ENCODE data around the gene NT5C. TPM values are rescaled to one million over a fixed set of nuclear protein-coding genes. Genes with fewer than 3 reads are reported as not detected.

NT5C gene
- total RNA-seq, 4 donors from 2014 or later, result 81.7 to 97.5 (median 88.4) TPM

DNA sequence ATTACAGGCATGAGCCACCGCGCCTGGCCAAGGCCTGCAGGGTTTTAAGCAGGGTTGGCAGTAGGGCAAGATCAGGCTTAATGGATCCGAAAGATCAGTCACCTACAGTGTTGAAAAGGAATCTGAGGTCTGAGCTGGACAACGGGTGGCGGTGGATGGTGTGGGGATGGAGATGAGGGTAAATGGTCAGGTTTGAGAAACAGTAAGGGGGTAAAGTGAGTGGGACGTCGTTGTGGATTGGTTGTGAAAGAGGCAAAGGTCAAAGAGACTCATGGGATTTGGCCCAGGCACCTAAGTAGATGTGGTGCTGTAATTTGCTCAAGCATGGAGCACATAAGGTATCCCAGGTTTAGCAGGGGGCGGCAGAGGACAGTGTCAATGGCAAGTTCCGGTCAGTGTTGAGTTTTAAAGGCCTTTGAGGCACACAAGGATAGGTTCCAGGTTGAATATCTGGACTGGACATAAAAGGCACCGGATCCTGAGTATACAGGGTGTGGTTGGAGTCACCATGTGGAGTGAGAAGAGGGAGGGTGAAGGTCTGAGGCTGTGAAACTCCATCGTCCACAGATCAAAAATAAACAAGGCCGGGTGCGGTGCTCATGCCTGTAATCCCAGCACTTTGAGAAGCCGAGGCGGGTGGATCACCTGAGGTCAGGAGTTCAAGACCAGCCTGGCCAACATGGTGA lies 44.9 kb downstream of the NT5C start:
- no peak for TF ChIP-seq POLR2A (IDR thresholded peaks at IDR 0.05)
- TF ChIP-seq, protein P1, sequence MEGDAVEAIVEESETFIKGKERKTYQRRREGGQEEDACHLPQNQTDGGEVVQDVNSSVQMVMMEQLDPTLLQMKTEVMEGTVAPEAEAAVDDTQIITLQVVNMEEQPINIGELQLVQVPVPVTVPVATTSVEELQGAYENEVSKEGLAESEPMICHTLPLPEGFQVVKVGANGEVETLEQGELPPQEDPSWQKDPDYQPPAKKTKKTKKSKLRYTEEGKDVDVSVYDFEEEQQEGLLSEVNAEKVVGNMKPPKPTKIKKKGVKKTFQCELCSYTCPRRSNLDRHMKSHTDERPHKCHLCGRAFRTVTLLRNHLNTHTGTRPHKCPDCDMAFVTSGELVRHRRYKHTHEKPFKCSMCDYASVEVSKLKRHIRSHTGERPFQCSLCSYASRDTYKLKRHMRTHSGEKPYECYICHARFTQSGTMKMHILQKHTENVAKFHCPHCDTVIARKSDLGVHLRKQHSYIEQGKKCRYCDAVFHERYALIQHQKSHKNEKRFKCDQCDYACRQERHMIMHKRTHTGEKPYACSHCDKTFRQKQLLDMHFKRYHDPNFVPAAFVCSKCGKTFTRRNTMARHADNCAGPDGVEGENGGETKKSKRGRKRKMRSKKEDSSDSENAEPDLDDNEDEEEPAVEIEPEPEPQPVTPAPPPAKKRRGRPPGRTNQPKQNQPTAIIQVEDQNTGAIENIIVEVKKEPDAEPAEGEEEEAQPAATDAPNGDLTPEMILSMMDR (IDR thresholded peaks at IDR 0.05), result no peak
- H3K36me3 ChIP-seq, result no peaks in the 10 kb centered on the region
- DNase-seq, result no peak
- H3K27me3 ChIP-seq, result no peaks in the 10 kb centered on the region
- peak overlapping the region in 1 of 4 donors; percentile 71 for H3K4me3 ChIP-seq
- H3K27ac ChIP-seq, result peak overlapping the region; percentile 92 to 94 (median 92)
- no peaks in the 10 kb centered on the region for H3K9me3 ChIP-seq
- H3K4me1 ChIP-seq, result peaks cover 37 to 74% (median 42%) of the 10 kb centered on the region in 3 donors
- intact Hi-C loops (cut with DNase I), result no loop called here
- 62 to 73% methylated on average over 14 to 15 of the region's 15 CpGs for WGBS, 2 donors

DNA sequence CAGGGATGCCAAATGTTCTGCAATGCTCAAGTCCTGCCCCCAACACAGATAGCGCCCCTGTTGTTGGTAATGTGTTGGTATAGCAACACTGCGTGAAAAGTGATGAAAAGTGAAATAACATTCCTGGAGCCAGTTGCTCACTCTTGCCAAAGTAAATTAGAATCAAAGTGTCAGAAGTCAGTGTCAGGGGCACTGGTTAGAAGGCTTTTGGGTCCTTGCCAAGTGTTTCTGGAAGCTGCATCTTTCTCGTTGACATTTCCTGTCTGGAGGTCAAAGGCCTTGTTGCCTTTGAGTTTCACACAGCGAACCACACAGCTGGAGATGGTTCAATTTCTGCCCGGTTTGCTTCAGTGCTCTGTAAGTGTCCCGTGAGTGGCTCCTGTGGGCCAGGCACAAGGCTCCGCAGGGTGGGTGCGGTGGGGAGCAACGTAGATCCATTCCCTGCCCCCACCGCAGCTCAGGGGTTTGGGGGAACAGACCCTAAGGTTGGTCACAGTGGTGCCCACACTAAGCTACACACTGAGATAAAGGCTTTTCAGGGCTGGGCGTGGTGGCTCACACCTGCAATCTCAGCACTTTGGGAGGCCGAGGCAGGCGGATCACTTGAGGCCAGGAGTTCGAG lies 47.4 kb downstream of the NT5C start:
- Histone ChIP-seq H3K36me3 (no peaks in the 10 kb centered on the region), H3K4me1 (peaks cover 23 to 60% (median 24%) of the 10 kb centered on the region in 3 donors), H3K27me3 (no peaks in the 10 kb centered on the region), H3K9me3 (no peaks in the 10 kb centered on the region), H3K4me3 (no peak overlapping the region), H3K27ac (no peak overlapping the region)
- DNase-seq, result no peak
- intact Hi-C loops (cut with DNase I), result no loop called here
- 46 to 61% methylated on average over 7 to 8 of the region's 14 CpGs for WGBS, 2 donors
- TF ChIP-seq POLR2A (IDR thresholded peaks at IDR 0.05), result no peak
- TF ChIP-seq, protein P1 (IDR thresholded peaks at IDR 0.05), result no peak

DNA sequence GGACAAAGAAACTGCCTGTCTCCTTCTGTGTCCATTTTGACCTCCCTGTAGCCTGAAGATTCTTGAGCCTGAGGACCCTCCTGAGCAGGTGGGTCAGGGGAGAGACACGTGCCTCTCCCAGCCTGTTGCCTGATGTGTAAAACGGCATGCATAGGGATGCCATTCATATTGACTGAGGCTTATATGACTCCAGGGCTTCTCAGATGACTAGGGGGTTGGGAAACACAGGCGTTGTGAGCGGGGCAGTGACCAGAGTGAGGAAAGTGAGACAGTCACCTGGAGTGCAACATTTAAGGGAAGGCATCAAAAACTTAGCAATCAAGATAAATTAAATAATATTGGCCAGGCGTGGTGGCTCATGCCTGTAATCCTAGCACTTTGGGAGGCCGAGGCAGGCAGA lies 48.9 kb downstream of the NT5C start:
- no peaks in the 10 kb centered on the region for H3K36me3 ChIP-seq
- no peak for DNase-seq
- no peaks in the 10 kb centered on the region for H3K9me3 ChIP-seq
- H3K27ac ChIP-seq, result no peak overlapping the region
- no peak overlapping the region for H3K4me3 ChIP-seq
- TF ChIP-seq, protein P1 (IDR thresholded peaks at IDR 0.05), result no peak
- TF ChIP-seq POLR2A (IDR thresholded peaks at IDR 0.05), result no peak
- intact Hi-C loops (cut with DNase I), result no loop called here
- 74 to 88% methylated on average over 5 to 6 of the region's 6 CpGs for WGBS, 2 donors
- H3K27me3 ChIP-seq, result no peaks in the 10 kb centered on the region
- peaks cover 18 to 60% (median 29%) of the 10 kb centered on the region in 3 donors for H3K4me1 ChIP-seq

DNA sequence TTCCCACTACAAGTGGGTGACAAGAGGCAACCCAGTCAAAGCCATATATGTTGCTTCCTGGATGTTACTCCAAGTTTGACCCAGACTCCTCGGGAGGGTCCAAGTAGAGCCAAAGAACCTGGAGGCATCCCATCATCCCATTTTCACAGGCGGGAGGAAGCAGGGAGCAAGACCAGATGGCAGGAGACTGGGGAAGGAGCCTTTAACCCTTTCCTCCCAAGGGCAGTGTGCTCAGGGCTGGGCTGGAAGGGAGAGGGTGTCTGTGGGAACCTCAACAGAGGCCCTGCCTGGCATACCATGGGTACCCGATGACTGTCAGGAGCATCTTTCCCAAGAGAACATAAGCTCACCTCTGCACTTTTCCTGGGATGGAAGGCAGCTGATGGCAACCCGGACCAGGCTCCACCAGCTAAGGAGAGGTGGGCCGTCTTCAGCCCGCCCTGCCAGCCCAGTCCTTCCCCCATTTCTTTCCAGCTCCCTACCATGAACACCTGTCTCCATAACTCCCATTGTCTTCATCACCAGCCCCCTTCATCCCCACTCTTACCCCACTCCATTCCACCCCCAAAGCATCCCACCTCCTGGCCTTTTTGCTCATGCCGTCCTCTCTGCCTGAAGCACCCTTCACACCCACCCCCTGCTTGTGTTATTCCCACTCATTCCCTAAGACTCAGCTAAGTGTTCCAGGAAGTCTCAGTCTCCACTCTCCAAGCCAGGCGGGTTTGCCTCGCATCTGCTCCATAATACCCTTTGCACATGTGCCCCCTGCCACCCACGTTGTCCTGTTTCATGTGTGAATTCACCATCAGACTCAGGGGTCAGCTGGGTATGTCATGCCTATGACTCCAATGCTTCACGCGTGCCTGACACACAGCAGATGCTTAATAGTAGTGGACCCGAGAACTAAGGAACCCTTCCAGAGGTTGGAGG lies 49.7 kb downstream of the NT5C start:
- TF ChIP-seq POLR2A (IDR thresholded peaks at IDR 0.05), result no peak
- TF ChIP-seq, protein P1 (IDR thresholded peaks at IDR 0.05), result no peak
- Histone ChIP-seq H3K27ac (no peak overlapping the region), H3K4me3 (no peak overlapping the region), H3K27me3 (no peaks in the 10 kb centered on the region), H3K9me3 (no peaks in the 10 kb centered on the region), H3K4me1 (peaks cover 17 to 60% (median 31%) of the 10 kb centered on the region in 3 donors), H3K36me3 (no peaks in the 10 kb centered on the region)
- DNase-seq, result no peak
- 85 to 87% methylated on average over 11 of the region's 13 CpGs for WGBS, 2 donors
- intact Hi-C loops (cut with DNase I), result no loop called here

Small RNAs within 50 kb of the gene (small RNA-seq; reads per million reads assigned to genes)
- 0 reads per million in 4 donors for gene RF00019

Other genes with a start within 250 kb of the NT5C start
- gene FADS6, start 238.1 kb downstream of the NT5C start, total RNA-seq, result 1 to 10 TPM in 2 of 4 donors, under 1 TPM in 2; 0.19 to 6.0 (median 1.9) TPM
- gene USH1G, start 208.5 kb downstream of the NT5C start, total RNA-seq, result 10 to 100 TPM in 1 of 4 donors, 1 to 10 TPM in 3; 2.9 to 12.1 (median 6.7) TPM
- 1 to 10 TPM in 1 of 4 donors, under 1 TPM in 2, not detected in 1; 0.38 to 1.4 (median 0.41) TPM for gene OTOP2, start 207.5 kb downstream of the NT5C start, total RNA-seq
- gene OTOP3, start 195.8 kb downstream of the NT5C start, total RNA-seq, result 10 to 100 TPM in 3 of 4 donors, 1 to 10 TPM in 1; 7.1 to 33.9 (median 24.0) TPM
- gene HID1, start 159.0 kb downstream of the NT5C start, total RNA-seq, result 1 to 10 TPM; 1.7 to 6.3 (median 2.6) TPM
- gene CDR2L, start 144.1 kb downstream of the NT5C start, total RNA-seq, result 1 to 10 TPM; 5.3 to 7.9 (median 6.7) TPM
- gene MRPL58, start 119.1 kb downstream of the NT5C start, total RNA-seq, result 100 to 1,000 TPM in 1 of 4 donors, 10 to 100 TPM in 3; 44.4 to 110 (median 61.6) TPM
- 100 to 1,000 TPM; 252 to 300 (median 277) TPM for gene ATP5PD, start 84.8 kb downstream of the NT5C start, total RNA-seq
- 10 to 100 TPM; 11.5 to 17.6 (median 14.2) TPM for gene KCTD2, start 84.5 kb downstream of the NT5C start, total RNA-seq
- gene SLC16A5, start 43.8 kb downstream of the NT5C start, total RNA-seq, result 10 to 100 TPM; 13.4 to 22.9 (median 17.4) TPM
- 1 to 10 TPM; 4.0 to 9.1 (median 5.3) TPM for gene ARMC7, start 21.8 kb downstream of the NT5C start, total RNA-seq
- 100 to 1,000 TPM in 3 of 4 donors, 10 to 100 TPM in 1; 82.2 to 249 (median 196) TPM for gene JPT1, start 22.8 kb upstream of the NT5C start, total RNA-seq
- 100 to 1,000 TPM in 1 of 4 donors, 10 to 100 TPM in 3; 49.5 to 110 (median 69.5) TPM for gene SUMO2, start 51.2 kb upstream of the NT5C start, total RNA-seq
- gene NUP85, start 73.9 kb upstream of the NT5C start, total RNA-seq, result 10 to 100 TPM; 17.5 to 33.3 (median 29.0) TPM
- gene GGA3, start 129.9 kb upstream of the NT5C start, total RNA-seq, result 10 to 100 TPM; 23.9 to 39.2 (median 29.8) TPM
- 10 to 100 TPM; 42.2 to 62.6 (median 48.7) TPM for gene MRPS7, start 130.1 kb upstream of the NT5C start, total RNA-seq
- 10 to 100 TPM; 14.6 to 28.0 (median 21.2) TPM for gene MIF4GD, start 139.5 kb upstream of the NT5C start, total RNA-seq
- 10 to 100 TPM in 2 of 4 donors, 1 to 10 TPM in 2; 9.2 to 15.2 (median 11.2) TPM for gene SLC25A19, start 157.7 kb upstream of the NT5C start, total RNA-seq